Heart left ventricle (tissue), 13 donors: ENCODE measurements around the gene B4GALNT3.

Experiments used
- CTCF ChIP-seq, 12 donors: fragments of 200-600 bp; sonication (generic) in 4 of 12; IDR thresholded peaks; one replicate each; pipeline versions ENCODE4 v1.5.0 to v1.8.0; 2018 to 2022; ENCODE audit warnings: antibody characterized with exemption in 12 of 12, mild to moderate bottlenecking in 5 of 12
- POLR2A ChIP-seq, 2 donors: fragments of 450-650 bp; IDR thresholded peaks; one replicate each; pipeline ENCODE4 v1.6.1; 2017; ENCODE audit warnings: antibody characterized with exemption in 2 of 2, mild to moderate bottlenecking in 2 of 2, moderate library complexity in 2 of 2
- donor health status: ischemic (EF 13 %, LVEDD 7.1; RV severe dilation, severe dysfunction).
- donor health status: DM: no; HTN: yes; CAD: no.
- donor health status: DM: no; HTN: no; CAD: no.
- donor health status: ischemic (EF 25% LVEDD 6.9; RV normal size, moderate dysfunction).
- donor health status: ischemic (EF 25% LVEDD 5.7; RV mildly dilated, moderate dysfunction).
- donor health status: ischemic (EF 35%, LVEDD 5.7; RV mildly dilated, moderate dysfunction).
- donor health status: nonischemic (EF 11% LVEDD 7.7; RV severe dilation, severe dysfunction).
- donor health status: DM: yes; HTN: yes; CAD: no.
- donor health status: PGD.
- donor health status: ischemic (EF 29% LVEDD 5.4; RV normal size, mild dysfunction).
- donor health status: nonischemic (EF 23%, LVEDD 6.1; RV moderate dilation, normal function).

- TF ChIP-seq CTCF (IDR thresholded peaks at IDR 0.05) (no peak), POLR2A (IDR thresholded peaks at IDR 0.05) (no peak)
Observed at GRCh38 chr12:593396-594270, 133.9 kb downstream of the B4GALNT3 start.
